DOHH2 (cell line): ENCODE data around the gene LRRC61.

Source experiments
- H3F3A ChIP-seq: fragments of 200-600 bp; sonication (generic), shearing (Covaris generic); 2 replicates; pipeline ENCODE4 v1.6.0; 2016; ENCODE audit warnings: antibody characterized with exemption, mild to moderate bottlenecking; ENCODE audit not compliant: control insufficient read depth, insufficient read depth
- H3K27ac ChIP-seq: fragments of 200-600 bp; sonication (generic); 2 replicates; pipeline ENCODE4 v1.5.1; 2014; ENCODE audit warnings: low read depth, mild to moderate bottlenecking, low read length, moderate library complexity
- H3K27me3 ChIP-seq: fragments of 200-600 bp; sonication (generic); 2 replicates; pipeline ENCODE4 v1.6.1; 2014; ENCODE audit warnings: mild to moderate bottlenecking, low read length, mixed read lengths; ENCODE audit not compliant: control insufficient read depth
- H3K36me3 ChIP-seq: fragments of 200-600 bp; sonication (generic); 2 replicates; pipeline ENCODE4 v1.6.1; 2014; ENCODE audit warnings: mild to moderate bottlenecking, low read length, moderate library complexity, mixed read lengths; ENCODE audit not compliant: control insufficient read depth
- H3K4me1 ChIP-seq: fragments of 200-600 bp; sonication (generic); 2 replicates; pipeline ENCODE4 v1.6.1; 2014; ENCODE audit warnings: mild to moderate bottlenecking, low read length, mixed read lengths; ENCODE audit not compliant: control insufficient read depth
- H3K4me2 ChIP-seq: fragments of 200-600 bp; sonication (generic); 2 replicates; pipeline ENCODE4 v1.6.0; 2014; ENCODE audit warnings: mild to moderate bottlenecking, low read length, moderate library complexity
- H3K4me3 ChIP-seq: fragments of 200-600 bp; sonication (generic); 2 replicates; pipeline ENCODE4 v1.5.1; 2014; ENCODE audit warnings: mild to moderate bottlenecking, low read length, mixed read lengths
- H3K79me2 ChIP-seq: fragments of 200-600 bp; sonication (generic); 2 replicates; pipeline ENCODE4 v1.6.1; 2014; ENCODE audit warnings: mild to moderate bottlenecking, low read length, mixed read lengths; ENCODE audit not compliant: control insufficient read depth
- H3K9me2 ChIP-seq: fragments of 200-600 bp; sonication (generic); replicated peaks from 2 replicates; pipeline ENCODE4 v1.6.1; 2014; ENCODE audit warnings: mild to moderate bottlenecking, low read length, mixed read lengths; ENCODE audit not compliant: control insufficient read depth
- H3K9me3 ChIP-seq: fragments of 200-600 bp; sonication (generic); 2 replicates; pipeline ENCODE4 v1.6.1; 2014; ENCODE audit warnings: antibody characterized with exemption, low read length, mixed read lengths; ENCODE audit not compliant: control insufficient read depth, insufficient read depth
- H4K20me1 ChIP-seq: fragments of 200-600 bp; sonication (generic); 2 replicates; pipeline ENCODE4 v1.6.0; 2014; ENCODE audit warnings: low read depth, mild to moderate bottlenecking, antibody characterized with exemption, low read length, moderate library complexity; ENCODE audit not compliant: control insufficient read depth, insufficient read depth
- EZH2phosphoT487 ChIP-seq: fragments of 200-600 bp; sonication (generic); IDR thresholded peaks from 2 replicates; pipeline ENCODE4 v1.6.1; 2017; ENCODE audit warnings: borderline replicate concordance, mild to moderate bottlenecking, antibody characterized with exemption, low read length, moderate library complexity, mixed read lengths
- TF ChIP-seq, protein P1 (sequence below): fragments of 200-600 bp; sonication (generic); IDR thresholded peaks from one replicate; pipeline ENCODE4 v1.5.1; 2014; ENCODE audit warnings: antibody characterized with exemption, mild to moderate bottlenecking, low read depth, low read length; ENCODE audit not compliant: poor library complexity, severe bottlenecking

Gene LRRC61

GRCh38 chr7:150325110-150325611, 2.0 kb downstream of the LRRC61 start:
- TF ChIP-seq, protein P1, sequence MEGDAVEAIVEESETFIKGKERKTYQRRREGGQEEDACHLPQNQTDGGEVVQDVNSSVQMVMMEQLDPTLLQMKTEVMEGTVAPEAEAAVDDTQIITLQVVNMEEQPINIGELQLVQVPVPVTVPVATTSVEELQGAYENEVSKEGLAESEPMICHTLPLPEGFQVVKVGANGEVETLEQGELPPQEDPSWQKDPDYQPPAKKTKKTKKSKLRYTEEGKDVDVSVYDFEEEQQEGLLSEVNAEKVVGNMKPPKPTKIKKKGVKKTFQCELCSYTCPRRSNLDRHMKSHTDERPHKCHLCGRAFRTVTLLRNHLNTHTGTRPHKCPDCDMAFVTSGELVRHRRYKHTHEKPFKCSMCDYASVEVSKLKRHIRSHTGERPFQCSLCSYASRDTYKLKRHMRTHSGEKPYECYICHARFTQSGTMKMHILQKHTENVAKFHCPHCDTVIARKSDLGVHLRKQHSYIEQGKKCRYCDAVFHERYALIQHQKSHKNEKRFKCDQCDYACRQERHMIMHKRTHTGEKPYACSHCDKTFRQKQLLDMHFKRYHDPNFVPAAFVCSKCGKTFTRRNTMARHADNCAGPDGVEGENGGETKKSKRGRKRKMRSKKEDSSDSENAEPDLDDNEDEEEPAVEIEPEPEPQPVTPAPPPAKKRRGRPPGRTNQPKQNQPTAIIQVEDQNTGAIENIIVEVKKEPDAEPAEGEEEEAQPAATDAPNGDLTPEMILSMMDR = no peak
- no peak for TF ChIP-seq EZH2phosphoT487
- no peaks in the 10 kb centered on the region for H3K27me3 ChIP-seq
- peaks cover 38% of the 10 kb centered on the region for H3K79me2 ChIP-seq
- H3F3A ChIP-seq = no peaks in the 10 kb centered on the region
- H3K27ac ChIP-seq = no peak overlapping the region
- no peaks in the 10 kb centered on the region for H3K9me3 ChIP-seq
- H3K4me3 ChIP-seq = no peak overlapping the region
- H3K9me2 ChIP-seq = no peaks in the 10 kb centered on the region
- no peaks in the 10 kb centered on the region for H4K20me1 ChIP-seq
- peak overlapping the region; percentile 98; the same call in 1 of the 2 replicates for H3K4me2 ChIP-seq
- peaks cover 29% of the 10 kb centered on the region for H3K4me1 ChIP-seq
- peaks cover 70% of the 10 kb centered on the region for H3K36me3 ChIP-seq

- no peak overlapping the region for H3K4me2 ChIP-seq
- TF ChIP-seq EZH2phosphoT487 = no peak
- TF ChIP-seq, protein P1 = no peak
- H3K9me3 ChIP-seq = no peaks in the 10 kb centered on the region
- H3K36me3 ChIP-seq = peaks cover 74% of the 10 kb centered on the region
- peaks cover 29% of the 10 kb centered on the region for H3K4me1 ChIP-seq
- no peak overlapping the region for H3K4me3 ChIP-seq
- no peaks in the 10 kb centered on the region for H3F3A ChIP-seq
- H3K27me3 ChIP-seq = no peaks in the 10 kb centered on the region
- no peaks in the 10 kb centered on the region for H4K20me1 ChIP-seq
- no peaks in the 10 kb centered on the region for H3K9me2 ChIP-seq
- peaks cover 38% of the 10 kb centered on the region for H3K79me2 ChIP-seq
- H3K27ac ChIP-seq = no peak overlapping the region
Measured at GRCh38 chr7:150325901-150326300, 2.7 kb downstream of the LRRC61 start.

DNA sequence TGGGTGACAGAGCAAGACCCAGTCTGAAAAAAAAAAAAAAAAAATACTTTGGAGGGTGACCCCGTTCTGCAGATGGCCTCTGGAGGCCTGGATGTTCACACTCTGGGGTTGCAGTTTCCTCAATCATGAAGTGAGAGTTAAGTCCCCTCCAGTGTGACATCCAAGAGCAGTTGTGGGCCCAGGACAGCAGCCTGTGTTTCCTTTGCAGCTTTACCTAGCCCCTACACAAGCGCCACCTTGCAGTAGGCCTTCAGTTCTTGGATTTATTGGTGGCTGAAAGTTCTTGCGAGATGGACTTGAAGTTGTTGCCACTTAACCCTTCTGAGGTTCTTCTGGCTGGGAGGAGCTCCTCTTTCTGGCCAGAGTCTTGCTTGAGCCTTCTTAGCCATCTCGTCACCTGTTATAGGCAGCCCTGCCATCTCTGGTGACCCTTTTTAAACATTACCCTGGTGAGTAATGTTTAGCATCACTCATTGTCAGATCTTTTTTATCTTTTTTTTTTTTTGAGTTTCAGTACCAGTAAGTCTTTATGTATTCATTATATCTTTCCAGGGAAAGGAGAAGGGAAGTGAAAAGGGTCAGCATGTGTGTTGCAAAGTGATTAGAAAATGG, 3.6 kb downstream of the LRRC61 start:
- no peaks in the 10 kb centered on the region for H4K20me1 ChIP-seq
- H3K27ac ChIP-seq = no peak overlapping the region
- no peak for TF ChIP-seq EZH2phosphoT487
- TF ChIP-seq, protein P1 = no peak
- H3K36me3 ChIP-seq = peaks cover 77% of the 10 kb centered on the region
- H3K9me2 ChIP-seq = no peaks in the 10 kb centered on the region
- peaks cover 36% of the 10 kb centered on the region for H3K79me2 ChIP-seq
- peaks cover 27% of the 10 kb centered on the region for H3K4me1 ChIP-seq
- H3K4me2 ChIP-seq = no peak overlapping the region
- H3K9me3 ChIP-seq = no peaks in the 10 kb centered on the region
- no peaks in the 10 kb centered on the region for H3F3A ChIP-seq
- H3K27me3 ChIP-seq = no peaks in the 10 kb centered on the region
- no peak overlapping the region for H3K4me3 ChIP-seq
